Pancreas (tissue), 10 donors: ENCODE data around the gene RRAD. TPM values are rescaled to one million over a fixed set of nuclear protein-coding genes. Genes with fewer than 3 reads are reported as not detected.

Experiments
- ATAC-seq, 4 donors: fragments of 200-7000 bp; cut with Tn5 transposase; one replicate each; pipeline versions ENCODE4 v1.8.0 to v1.9.1; 2020; ENCODE audit warnings: mild to moderate bottlenecking in 4 of 4, moderate library complexity in 4 of 4
- DNase-seq, 6 donors: peaks; one replicate each; pipeline ENCODE4 v3.0.0-alpha.2; 2020
- FAIRE-seq: peaks from 2 replicates; lab custom pipeline; 2012; peaks lifted over from hg19 to GRCh38; lab: Jason Lieb, UNC
- H3K27ac ChIP-seq, 4 donors: fragments of 200-600 bp; sonication (generic); 1 replicate in 3 of 4; 2 replicates in 1 of 4; pipeline versions ENCODE4 v1.5.0 to v1.8.0; 2020
- H3K27me3 ChIP-seq, 4 donors: fragments of 200-600 bp; one replicate each; pipeline ENCODE4 v1.8.0; 2021
- H3K36me3 ChIP-seq, 3 donors: fragments of 200-600 bp; sonication (generic) in 1 of 3; one replicate each; pipeline versions ENCODE4 v1.5.0 to v1.8.0; 2020 to 2021
- H3K4me1 ChIP-seq, 3 donors: fragments of 200-600 bp; one replicate each; pipeline ENCODE4 v1.8.0; 2021
- H3K4me3 ChIP-seq, 4 donors: fragments of 200-600 bp; sonication (generic) in 2 of 4; one replicate each; pipeline versions ENCODE4 v1.5.0 to v1.8.0; 2020 to 2021
- H3K9me3 ChIP-seq, 4 donors: fragments of 200-600 bp; one replicate each; pipeline ENCODE4 v1.8.0; 2021
- WGBS, 2 donors: extraction: QIAGEN DNeasy Blood & Tissue Kit; methylation state at CpG; one replicate each; pipeline ENCODE4 v1.1.7; 2013; 5-methylcytosine and 5-hydroxymethylcytosine counted together
- intact Hi-C, 3 donors: fragments of 100-400 bp; cut with DNase I; formaldehyde crosslinking; loops; one replicate each; pipeline versions ENCODE4 v1.11.1 to v1.14.2; 2022
- polyA plus RNA-seq, 2 donors: library from polyadenylated mRNA; stranded (reverse); fragments of 200-250 nt; gene quantifications; one replicate each; pipeline ENCODE4 v1.2.3, GENCODE V29; 2013
- total RNA-seq, 6 donors: library from RNA; stranded (reverse); fragmentation: NEBNext Ultra II Directional in 4 of 6; extraction: Animal tissue kit (Norgen Biotek cat#: 25700) in 4 of 6; gene quantifications; one replicate each; pipeline versions ENCODE4 v1.2.1 to v1.2.4, GENCODE V29; 2021 to 2023
- TF ChIP-seq, protein P1 (sequence below), 4 donors: fragments of 200-600 bp; sonication (generic) in 3 of 4; IDR thresholded peaks; one replicate each; pipeline versions ENCODE4 v1.5.0 to v1.8.0; 2021; ENCODE audit warnings: antibody characterized with exemption in 4 of 4
- donor health status: healthy with polysubstance abuse.
- donor health status: DM: no; HTN: no; CAD: no; lungs with moderate emphysema.
- donor health status: DM: no; HTN: no; CAD: no.
- donor health status: control.
- donor health status: control.
- donor health status: Bipolar disorder and iron deficiency.
- donor health status: DM: yes; HTN: yes; CAD: no.
- donor health status: DM: no; HTN: no; CAD: no.
- donor health status: DM: no; HTN: no; CAD: no.
- donor health status: DM: yes; HTN: yes; CAD: no.

Gene RRAD
- total and polyA plus RNA-seq, 8 donors = 0.20 to 2.9 (median 0.60) TPM

GRCh38 chr16:66950437-66950836 is 25.1 kb upstream of the RRAD start:
- Histone ChIP-seq H3K27me3 (no peaks in the 10 kb centered on the region), H3K27ac (no peak overlapping the region), H3K36me3 (no peaks in the 10 kb centered on the region), H3K4me3 (no peak overlapping the region), H3K4me1 (peaks cover 0 to 5% (median 0%) of the 10 kb centered on the region in 3 donors), H3K9me3 (no peaks in the 10 kb centered on the region)
- ATAC-seq = no peak
- DNase-seq = no peak
- FAIRE-seq = no peak
- TF ChIP-seq, protein P1, sequence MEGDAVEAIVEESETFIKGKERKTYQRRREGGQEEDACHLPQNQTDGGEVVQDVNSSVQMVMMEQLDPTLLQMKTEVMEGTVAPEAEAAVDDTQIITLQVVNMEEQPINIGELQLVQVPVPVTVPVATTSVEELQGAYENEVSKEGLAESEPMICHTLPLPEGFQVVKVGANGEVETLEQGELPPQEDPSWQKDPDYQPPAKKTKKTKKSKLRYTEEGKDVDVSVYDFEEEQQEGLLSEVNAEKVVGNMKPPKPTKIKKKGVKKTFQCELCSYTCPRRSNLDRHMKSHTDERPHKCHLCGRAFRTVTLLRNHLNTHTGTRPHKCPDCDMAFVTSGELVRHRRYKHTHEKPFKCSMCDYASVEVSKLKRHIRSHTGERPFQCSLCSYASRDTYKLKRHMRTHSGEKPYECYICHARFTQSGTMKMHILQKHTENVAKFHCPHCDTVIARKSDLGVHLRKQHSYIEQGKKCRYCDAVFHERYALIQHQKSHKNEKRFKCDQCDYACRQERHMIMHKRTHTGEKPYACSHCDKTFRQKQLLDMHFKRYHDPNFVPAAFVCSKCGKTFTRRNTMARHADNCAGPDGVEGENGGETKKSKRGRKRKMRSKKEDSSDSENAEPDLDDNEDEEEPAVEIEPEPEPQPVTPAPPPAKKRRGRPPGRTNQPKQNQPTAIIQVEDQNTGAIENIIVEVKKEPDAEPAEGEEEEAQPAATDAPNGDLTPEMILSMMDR (IDR thresholded peaks at IDR 0.05) = no peak
- whole genome bisulfite sequencing, 2 donors = 63 to 83% methylated on average over 2 of the region's 2 CpGs
- intact Hi-C loops = loop anchor here in 1 of 3 donors (10.0 kb wide), 1 partner anchor 46 kb away; no protein-coding TSS in a partner anchor

DNA sequence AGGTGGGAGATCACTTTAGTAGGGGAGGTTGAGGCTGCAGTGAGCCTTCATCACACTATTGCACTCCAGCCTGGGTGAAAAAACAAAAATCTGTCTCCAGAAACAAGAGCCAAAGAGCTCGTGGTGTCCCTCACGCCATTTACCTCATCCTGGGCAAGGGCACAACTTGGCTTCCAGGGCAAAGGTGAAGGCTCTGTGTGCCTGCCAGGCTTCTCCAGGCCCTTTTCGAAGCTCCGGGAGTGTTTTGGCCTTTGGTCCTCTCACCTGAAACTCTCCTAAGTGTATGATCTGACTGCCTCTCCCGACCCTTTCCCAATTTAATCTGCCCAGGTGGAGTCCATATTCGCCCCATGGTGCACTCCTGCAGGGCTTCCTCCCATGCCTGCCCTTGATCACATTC is 24.1 kb upstream of the RRAD start:
- H3K36me3 ChIP-seq = no peaks in the 10 kb centered on the region
- 66 to 76% methylated on average over 6 of the region's 6 CpGs for WGBS, 2 donors
- H3K9me3 ChIP-seq = no peaks in the 10 kb centered on the region
- ATAC-seq (no peak), DNase-seq (peak in 1 of 6 donors; percentile 13), FAIRE-seq (no peak)
- no peak overlapping the region for H3K4me3 ChIP-seq
- no peaks in the 10 kb centered on the region for H3K27me3 ChIP-seq
- intact Hi-C loops = no loop called here
- H3K27ac ChIP-seq = no peak overlapping the region
- TF ChIP-seq, protein P1 (IDR thresholded peaks at IDR 0.05) = no peak
- H3K4me1 ChIP-seq = peaks cover 0 to 5% (median 0%) of the 10 kb centered on the region in 3 donors

GRCh38 chr16:66948837-66949225 is 23.5 kb upstream of the RRAD start:
- WGBS, 2 donors = 33 to 43% methylated on average over 19 to 21 of the region's 21 CpGs
- TF ChIP-seq, protein P1 (IDR thresholded peaks at IDR 0.05) = no peak
- Histone ChIP-seq H3K4me3 (peak overlapping the region in 2 of 4 donors; percentile 40 to 52), H3K4me1 (peaks cover 0 to 5% (median 0%) of the 10 kb centered on the region in 3 donors), H3K36me3 (no peaks in the 10 kb centered on the region), H3K9me3 (no peaks in the 10 kb centered on the region), H3K27me3 (no peaks in the 10 kb centered on the region), H3K27ac (no peak overlapping the region)
- intact Hi-C loops = no loop called here
- ATAC-seq = peak in 1 of 4 donors; percentile 2
- DNase-seq = no peak
- FAIRE-seq = no peak

- no peaks in the 10 kb centered on the region for H3K27me3 ChIP-seq
- H3K9me3 ChIP-seq = no peaks in the 10 kb centered on the region
- intact Hi-C loops = no loop called here
- no peak for FAIRE-seq
- ATAC-seq = peak; percentile 28 to 43 (median 42)
- 2% methylated on average over 44 of the region's 44 CpGs for WGBS, 2 donors
- peaks cover 0 to 4% (median 0%) of the 10 kb centered on the region in 3 donors for H3K36me3 ChIP-seq
- H3K4me3 ChIP-seq = peak overlapping the region; percentile 15 to 52 (median 36)
- peaks cover 0 to 5% (median 0%) of the 10 kb centered on the region in 3 donors for H3K4me1 ChIP-seq
- peak in 2 of 6 donors; percentile 72 to 86 for DNase-seq
- no peak overlapping the region for H3K27ac ChIP-seq
- TF ChIP-seq, protein P1 (IDR thresholded peaks at IDR 0.05) = no peak
Observed at GRCh38 chr16:66948134-66948836, 22.9 kb upstream of the RRAD start.
